Measurements from ENCODE around the gene ZNF594.
A peak's percentile ranks its signal among the peaks of the same experiment; 100 is the strongest.
"Not testable (repeated sequence)": the region's sequence is repeated elsewhere in the genome, so short reads cannot be mapped to it uniquely, and the experiment has no call there.

ZNF594 gene

DNA sequence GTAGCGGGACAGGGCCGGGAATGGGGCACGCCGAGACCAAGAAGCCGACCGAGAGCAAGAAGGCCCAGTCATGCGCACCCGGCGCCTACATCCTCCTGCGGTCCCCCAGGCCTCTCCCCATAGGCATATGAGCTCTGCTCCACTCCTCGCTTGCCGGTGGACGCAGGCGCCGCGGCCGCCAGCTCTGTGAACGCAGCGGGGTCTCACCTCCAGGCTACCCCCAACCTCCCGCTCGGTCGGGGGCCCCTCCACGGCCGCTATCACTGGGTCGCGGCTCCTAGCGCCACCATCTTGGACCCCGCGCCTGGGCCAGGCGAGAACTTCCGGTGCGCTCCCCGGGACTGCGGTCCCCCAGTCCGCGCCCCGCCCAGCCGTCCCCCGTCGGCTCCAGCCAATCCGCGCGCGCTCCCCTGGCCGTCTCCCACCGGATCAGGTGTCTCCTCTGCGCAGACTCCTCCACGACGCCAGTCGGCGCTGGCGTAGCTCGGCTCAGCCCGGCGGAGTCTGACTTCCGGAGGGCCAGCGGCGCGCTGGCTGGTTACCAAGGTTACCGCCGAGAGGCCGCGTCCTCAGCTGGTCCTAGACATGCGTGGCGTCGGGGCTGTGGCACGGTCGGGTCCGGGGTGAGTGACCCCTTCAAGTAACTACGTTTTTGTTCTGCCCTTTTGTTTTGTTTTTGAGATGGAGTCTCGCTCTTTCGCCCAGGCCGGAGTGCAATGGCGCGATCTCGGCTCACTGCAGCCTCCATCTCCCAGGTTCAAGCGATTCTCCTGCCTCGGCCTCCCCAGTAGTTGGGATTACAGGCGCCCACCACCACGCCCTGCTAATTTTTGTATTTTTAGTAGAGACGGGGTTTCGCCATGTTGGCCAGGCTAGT is at the start of gene ZNF594:
TSS of gene ZNF594 (minus strand) at position 328 of the 877 bp plus-strand sequence. CDS start 7,612 bp downstream, outside the sequence.
- DNase-seq: peak; percentile 95

DNA sequence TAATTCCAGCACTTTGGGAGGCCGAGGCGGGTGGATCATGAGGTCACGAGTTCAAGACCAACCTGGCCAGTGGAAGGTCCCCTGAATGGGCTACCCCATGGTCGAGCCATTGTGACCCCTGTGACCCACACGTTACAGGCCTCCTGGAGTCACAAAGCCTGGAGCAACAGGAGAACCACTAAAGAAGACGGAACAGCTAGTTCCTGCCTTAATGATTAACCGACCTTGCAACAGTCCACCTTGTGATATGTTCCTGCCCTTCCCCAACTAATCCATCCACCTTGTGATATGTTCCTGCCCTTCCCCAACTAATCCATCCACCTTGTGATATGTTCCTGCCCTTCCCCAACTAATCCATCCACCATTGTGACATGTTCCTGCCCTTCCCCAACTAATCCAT is 48.1 kb upstream of the ZNF594 start:
- not testable (repeated sequence) for DNase-seq

GRCh38 chr17:5238333-5238732 is 46.7 kb upstream of the ZNF594 start:
- DNase-seq: no peak

DNA sequence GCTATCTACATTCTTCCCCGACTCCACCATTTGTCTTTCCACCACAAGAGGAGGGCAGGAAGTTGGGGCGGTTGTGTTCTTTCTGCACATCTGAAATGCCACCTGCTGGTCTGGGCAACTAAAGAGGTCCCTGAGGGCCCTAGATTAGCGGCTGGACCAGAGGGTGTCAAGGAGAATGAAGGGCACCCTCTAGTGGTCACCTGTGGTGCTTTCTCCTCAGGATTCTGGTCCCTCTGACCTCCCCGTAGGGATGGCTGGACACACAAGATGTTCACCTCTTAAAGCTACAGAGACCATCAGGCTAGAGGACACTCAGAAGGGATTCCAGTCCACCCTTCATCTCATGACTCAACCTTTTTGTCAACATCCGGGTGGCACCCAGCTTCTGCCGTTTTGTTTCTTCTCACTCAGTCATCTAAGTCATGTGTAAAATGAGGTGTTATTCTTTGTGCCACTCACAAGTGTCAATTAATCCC is 45.9 kb upstream of the ZNF594 start:
- peak; percentile 85 for DNase-seq

GRCh38 chr17:5236938-5237540 is 45.4 kb upstream of the ZNF594 start:
- peak; percentile 63 for DNase-seq

- peak; percentile 95 for DNase-seq
Observed at GRCh38 chr17:5234645-5235576, 43.2 kb upstream of the ZNF594 start, which contains the start of gene SCIMP. TSS of gene SCIMP (minus strand) at chr17:5234860. CDS start at chr17:5234755, 105 bp downstream.

- not testable (repeated sequence) for DNase-seq
Observed at GRCh38 chr17:5233492-5233891, 41.8 kb upstream of the ZNF594 start.

GRCh38 chr17:5226940-5227878 is 35.5 kb upstream of the ZNF594 start:
- no peak for DNase-seq

DNA sequence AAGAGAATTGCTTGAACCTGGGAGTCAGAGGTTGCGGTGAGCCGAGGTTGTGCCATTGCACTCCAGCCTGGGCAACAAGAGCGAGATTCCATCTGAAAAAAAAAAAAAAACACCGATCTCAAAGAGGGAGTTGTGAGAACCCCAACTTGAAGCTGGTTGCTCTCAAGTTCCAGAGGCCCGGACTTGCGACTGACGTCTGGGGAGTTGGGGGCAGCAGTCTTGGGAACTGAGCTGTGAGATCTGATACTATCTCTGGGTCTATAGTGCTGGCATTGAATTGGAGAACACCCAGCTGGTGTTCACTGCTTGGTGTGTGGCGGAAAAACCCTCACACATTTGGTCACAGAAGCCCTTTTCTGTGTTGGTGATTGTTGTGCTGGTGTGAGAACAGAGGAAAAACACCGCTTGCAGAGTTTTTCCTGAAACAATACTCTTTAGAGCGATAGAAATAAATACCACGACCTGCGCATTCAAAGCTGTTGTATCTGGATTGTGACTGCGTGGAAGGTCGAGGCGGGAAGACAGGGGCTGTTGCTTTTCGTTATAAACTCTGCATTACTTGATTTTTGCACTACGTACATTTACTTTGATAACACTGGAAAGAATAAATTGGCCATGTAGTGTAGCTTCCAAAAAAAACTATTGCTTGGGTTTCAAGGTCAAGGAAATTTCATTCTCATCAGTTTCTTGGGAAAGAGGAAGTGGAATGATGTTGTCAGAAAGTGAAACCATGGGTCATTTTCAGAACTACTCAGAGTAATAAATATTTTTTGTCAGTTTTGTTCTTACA is 34.2 kb upstream of the ZNF594 start:
- peak; percentile 86 for DNase-seq

GRCh38 chr17:5221912-5222311 is 30.2 kb upstream of the ZNF594 start:
- DNase-seq: not testable (repeated sequence)

- DNase-seq: no peak
Observed at GRCh38 chr17:5220074-5220473, 28.4 kb upstream of the ZNF594 start.

GRCh38 chr17:5219536-5219935 is 27.9 kb upstream of the ZNF594 start:
- no peak for DNase-seq

GRCh38 chr17:5217562-5217961 is 25.9 kb upstream of the ZNF594 start:
- not testable (repeated sequence) for DNase-seq

DNA sequence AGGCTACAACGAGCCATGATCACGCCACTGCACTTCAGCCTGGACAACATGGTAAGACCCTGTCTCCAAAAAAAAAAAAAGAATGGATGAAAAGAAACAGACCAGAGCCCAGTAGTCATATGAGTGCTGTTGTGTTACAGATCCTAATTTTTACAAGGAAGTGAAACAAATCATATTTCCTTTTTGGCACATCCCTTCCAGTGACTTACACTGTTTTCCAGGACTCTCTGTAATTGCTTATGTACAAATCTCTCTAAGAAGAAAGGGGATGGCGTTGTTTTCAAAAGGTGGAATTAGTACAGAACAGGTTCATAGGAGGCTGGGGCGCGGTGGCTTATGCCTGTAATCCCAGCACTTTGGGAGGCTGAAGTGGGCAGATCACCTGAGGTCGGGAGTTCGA is 19.8 kb upstream of the ZNF594 start:
- DNase-seq: peak; percentile 77

DNA sequence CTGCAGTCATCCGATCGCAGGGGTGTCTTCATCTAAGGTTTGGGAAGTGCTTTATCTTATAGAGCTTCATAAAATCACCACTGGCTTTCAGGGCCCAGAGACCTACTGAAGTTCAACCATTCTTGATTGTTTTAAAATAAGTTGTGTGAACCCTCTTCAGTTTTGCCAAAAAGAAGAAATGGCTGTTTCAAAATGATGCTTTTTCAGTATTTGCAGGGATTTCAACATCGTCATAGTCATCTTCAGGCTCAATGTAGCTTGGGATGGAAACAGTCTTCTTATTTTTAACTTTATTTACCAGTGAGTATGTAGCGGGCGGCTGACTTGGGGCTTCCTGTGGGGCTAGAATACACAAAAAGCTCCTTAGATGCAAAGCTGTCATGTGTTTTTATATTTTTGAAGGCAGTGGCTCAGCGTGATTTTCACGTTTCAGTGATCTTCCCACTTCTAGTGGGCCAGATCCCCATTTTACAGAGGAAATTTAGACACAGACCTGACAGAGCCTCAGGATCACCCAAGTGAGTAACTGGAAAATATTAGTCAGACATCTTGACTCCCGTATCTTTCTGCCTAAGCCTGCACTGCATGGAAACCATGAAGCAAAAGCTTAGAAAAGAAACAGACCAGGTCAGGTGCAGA is 19.1 kb upstream of the ZNF594 start:
- DNase-seq: peak; percentile 78

DNA sequence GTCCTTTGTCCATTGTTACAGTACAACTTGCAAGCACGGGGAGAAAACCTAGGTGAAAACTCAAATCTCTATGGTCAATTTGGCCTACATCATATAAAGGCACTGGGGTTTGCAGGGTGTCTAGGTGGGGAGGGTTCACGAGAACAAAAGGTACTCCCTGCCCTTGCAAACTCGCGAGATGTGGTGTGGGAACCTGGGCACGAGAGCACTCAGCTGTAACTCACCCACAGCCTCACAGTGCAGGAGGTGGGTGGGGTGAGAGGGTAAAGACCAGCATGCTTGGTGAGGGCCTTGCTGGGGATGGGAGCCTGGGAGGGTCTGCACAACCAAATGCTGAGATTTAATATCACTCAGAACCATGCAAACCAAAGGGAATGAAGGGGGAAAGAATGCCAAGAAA is 18.4 kb upstream of the ZNF594 start:
- DNase-seq: no peak

GRCh38 chr17:5209396-5209795 is 17.7 kb upstream of the ZNF594 start:
- no peak for DNase-seq

DNA sequence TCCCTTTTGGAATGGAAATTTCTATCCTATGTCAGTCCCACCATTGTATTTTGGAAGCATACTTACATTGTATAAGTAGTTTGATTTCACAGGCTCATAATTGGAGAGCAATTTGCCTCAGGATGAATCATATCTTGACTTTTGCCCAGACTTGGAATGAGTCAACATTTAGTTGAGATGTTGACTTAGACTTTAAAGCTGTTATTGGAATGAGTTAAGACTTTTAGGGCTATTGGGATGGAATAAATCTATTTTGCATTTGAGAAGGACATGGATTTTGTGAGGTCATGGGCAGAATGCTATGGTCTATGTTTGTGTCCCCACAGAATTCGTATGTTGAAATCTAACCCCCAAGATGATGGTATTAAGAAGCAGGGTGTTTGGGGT is 12.2 kb upstream of the ZNF594 start:
- DNase-seq: peak; percentile 27

GRCh38 chr17:5203178-5203907 is 11.7 kb upstream of the ZNF594 start:
- DNase-seq: no peak

DNA sequence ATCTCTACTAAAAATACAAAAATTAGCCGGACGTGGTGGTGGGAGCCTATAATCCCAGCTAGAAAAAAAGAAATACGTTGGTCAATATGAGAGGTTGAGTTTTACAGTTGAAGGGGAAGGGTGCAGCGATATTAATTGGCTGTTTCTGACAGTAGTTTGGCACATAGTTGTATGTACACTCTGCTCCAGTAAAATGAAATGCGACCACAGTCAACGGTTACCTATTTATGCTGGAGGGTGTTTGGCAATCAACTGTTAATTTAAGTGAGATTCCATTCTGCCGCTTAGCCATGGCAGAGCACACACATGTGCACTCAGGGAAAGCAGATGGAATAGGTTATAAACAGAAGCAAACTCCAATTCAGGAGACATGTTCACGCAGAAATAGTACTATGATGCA is 9.3 kb upstream of the ZNF594 start:
- DNase-seq: no peak
